Esophagus (tissue), 2 donors: ENCODE results near the gene RIPPLY3. TPM values are rescaled to one million over a fixed set of nuclear protein-coding genes. Genes with fewer than 3 reads are reported as not detected.
"Not testable (repeated sequence)": the region's sequence is repeated elsewhere in the genome, so short reads cannot be mapped to it uniquely, and the experiment has no call there.

Experiments used
- H3K27ac ChIP-seq, 2 donors: one replicate each; pipeline ENCODE4 v1.5.1; 2013; ENCODE audit warnings: low read depth in 2 of 2, mild to moderate bottlenecking in 2 of 2, inconsistent platforms in 1 of 2, low read length in 1 of 2, moderate library complexity in 1 of 2
- H3K27me3 ChIP-seq, 2 donors: one replicate each; pipeline ENCODE4 v1.6.1; 2013; ENCODE audit warnings: low read length in 2 of 2, control low read depth in 1 of 2, mild to moderate bottlenecking in 1 of 2; ENCODE audit not compliant: insufficient read depth in 2 of 2, control insufficient read depth in 1 of 2
- H3K36me3 ChIP-seq, 2 donors: one replicate each; pipeline ENCODE4 v1.6.1; 2013; ENCODE audit warnings: low read length in 1 of 2; ENCODE audit not compliant: control insufficient read depth in 2 of 2, insufficient read depth in 2 of 2
- H3K4me1 ChIP-seq, 2 donors: one replicate each; pipeline ENCODE4 v1.6.1; 2013; ENCODE audit warnings: low read length in 1 of 2; ENCODE audit not compliant: control insufficient read depth in 2 of 2, insufficient read depth in 2 of 2
- H3K4me3 ChIP-seq, 2 donors: one replicate each; pipeline ENCODE4 v1.5.1; 2013; ENCODE audit warnings: low read length in 2 of 2, mild to moderate bottlenecking in 2 of 2, low read depth in 1 of 2, moderate library complexity in 1 of 2
- H3K9me3 ChIP-seq, 2 donors: one replicate each; pipeline ENCODE4 v1.6.1; 2013; ENCODE audit warnings: mild to moderate bottlenecking in 2 of 2, low read depth in 1 of 2, low read length in 1 of 2, moderate library complexity in 1 of 2; ENCODE audit not compliant: control insufficient read depth in 2 of 2, insufficient read depth in 1 of 2
- WGBS, 2 donors: extraction: QIAGEN DNeasy Blood & Tissue Kit; methylation state at CpG; one replicate each; pipeline ENCODE4 v1.1.7; 2013; 5-methylcytosine and 5-hydroxymethylcytosine counted together
- polyA plus RNA-seq, 2 donors: library from polyadenylated mRNA; stranded (reverse); fragments of 200-250 nt; gene quantifications; one replicate each; pipeline ENCODE4 v1.2.3, GENCODE V29; 2013
- donor health status: healthy with polysubstance abuse.
- donor health status: Bipolar disorder and iron deficiency.

The RIPPLY3 gene
- polyA plus RNA-seq, 2 donors: 0.49 to 1.0 TPM

DNA sequence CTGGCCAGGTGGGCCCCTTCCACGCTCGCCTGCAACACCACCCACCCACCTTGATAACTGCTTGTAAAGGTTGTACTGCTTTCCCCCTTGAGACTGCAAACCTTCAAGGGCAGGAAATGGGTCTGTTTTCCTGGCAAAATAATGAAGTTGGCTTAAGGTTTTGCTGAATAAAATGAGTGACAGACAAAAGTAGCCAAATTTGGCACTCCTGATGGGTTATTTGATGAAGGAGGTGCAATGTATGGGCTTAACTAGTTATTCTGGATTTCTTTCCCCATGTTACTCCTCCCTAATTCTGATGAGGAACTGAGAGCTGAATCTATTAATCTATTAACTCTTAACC is 25.5 kb upstream of the RIPPLY3 start:
- Histone ChIP-seq H3K27me3 (no peaks in the 10 kb centered on the region), H3K36me3 (no peaks in the 10 kb centered on the region), H3K9me3 (no peaks in the 10 kb centered on the region), H3K4me1 (peaks cover 3 to 14% of the 10 kb centered on the region in 2 donors), H3K27ac (peak overlapping the region in 1 of 2 donors; percentile 28), H3K4me3 (peak overlapping the region; percentile 38 to 59)
- WGBS, 2 donors: 16 to 31% methylated on average over 2 of the region's 2 CpGs

GRCh38 chr21:36981977-36982700 is 24.4 kb upstream of the RIPPLY3 start:
- 59 to 63% methylated on average over 6 of the region's 6 CpGs for WGBS, 2 donors

DNA sequence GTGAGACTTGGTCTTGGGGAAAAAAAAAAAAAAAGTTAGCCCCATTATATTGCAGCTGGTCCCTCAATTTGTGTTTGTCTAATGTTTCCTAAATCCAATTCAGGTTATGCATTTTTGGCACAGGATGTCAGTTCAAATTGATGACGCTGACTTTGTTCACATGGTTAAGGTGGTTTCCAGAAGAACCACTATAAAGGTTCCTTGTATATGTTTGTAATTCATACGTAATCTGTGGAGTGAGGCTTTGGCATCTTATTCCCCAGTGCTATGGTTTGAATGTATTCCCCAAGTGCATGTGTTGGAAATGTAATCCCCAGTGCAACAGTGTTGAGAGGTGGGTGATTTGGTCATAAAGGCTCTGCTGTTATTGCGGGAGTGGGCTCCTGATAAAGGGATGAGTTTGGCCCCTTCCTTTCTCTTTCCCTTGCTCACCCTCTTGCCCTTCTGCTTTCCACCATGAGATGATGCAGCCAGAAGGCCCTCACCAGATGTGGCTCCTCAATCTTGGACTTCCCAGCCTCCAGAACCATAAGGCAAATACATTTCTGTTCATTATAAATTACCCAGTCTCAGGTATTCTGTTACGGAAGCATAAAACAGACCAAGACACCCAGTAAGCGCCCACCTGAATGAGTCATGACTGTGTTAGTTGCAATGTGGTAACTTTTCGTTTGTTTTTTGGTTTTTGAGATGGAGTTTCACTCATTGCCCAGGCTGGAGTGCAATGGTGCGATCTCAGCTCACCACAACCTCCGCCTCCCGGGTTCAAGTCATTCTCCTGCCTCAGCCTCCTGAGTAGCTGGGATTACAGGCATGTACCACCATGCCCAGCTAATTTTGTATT is 20.5 kb upstream of the RIPPLY3 start:
- 71 to 75% methylated on average over 9 of the region's 9 CpGs for WGBS, 2 donors
- Histone ChIP-seq H3K36me3 (no peaks in the 10 kb centered on the region), H3K27me3 (no peaks in the 10 kb centered on the region), H3K9me3 (no peaks in the 10 kb centered on the region), H3K4me1 (peaks cover 0 to 5% of the 10 kb centered on the region in 2 donors), H3K27ac (no peak overlapping the region), H3K4me3 (no peak overlapping the region)

More at GRCh38 chr21:36981977-36982700, 24.4 kb upstream of the RIPPLY3 start:
- Histone ChIP-seq H3K4me1 (peaks cover 3 to 14% of the 10 kb centered on the region in 2 donors), H3K27ac (no peak overlapping the region), H3K4me3 (no peak overlapping the region), H3K27me3 (no peaks in the 10 kb centered on the region), H3K9me3 (no peaks in the 10 kb centered on the region), H3K36me3 (no peaks in the 10 kb centered on the region)

DNA sequence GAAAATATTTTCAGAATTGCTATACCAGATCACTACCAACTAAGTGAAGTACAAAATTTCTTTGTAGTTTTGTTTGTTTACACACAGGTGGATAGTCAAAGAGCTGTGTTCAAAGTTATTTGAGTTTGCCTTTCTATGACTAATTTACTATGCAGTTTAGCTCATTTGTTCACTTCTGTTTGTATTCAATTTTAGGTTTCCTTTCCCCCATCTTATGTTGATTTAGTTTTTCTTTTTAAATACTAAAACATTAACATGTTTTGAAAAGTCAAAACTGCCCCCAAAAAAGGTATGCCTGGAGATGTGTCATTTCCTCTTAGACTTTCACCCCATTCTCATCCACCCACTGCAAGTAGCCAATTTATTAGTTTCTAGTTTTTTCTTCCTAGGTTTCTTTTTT is 18.7 kb upstream of the RIPPLY3 start:
- no peaks in the 10 kb centered on the region for H3K9me3 ChIP-seq
- H3K4me3 ChIP-seq: no peak overlapping the region
- H3K27me3 ChIP-seq: no peaks in the 10 kb centered on the region
- peaks cover 0 to 5% of the 10 kb centered on the region in 2 donors for H3K4me1 ChIP-seq
- no peak overlapping the region for H3K27ac ChIP-seq
- no peaks in the 10 kb centered on the region for H3K36me3 ChIP-seq

- 79 to 82% methylated on average over 4 of the region's 4 CpGs for WGBS, 2 donors
- H3K4me3 ChIP-seq: no peak overlapping the region
- H3K4me1 ChIP-seq: peaks cover 0 to 5% of the 10 kb centered on the region in 2 donors
- H3K9me3 ChIP-seq: no peaks in the 10 kb centered on the region
- no peaks in the 10 kb centered on the region for H3K27me3 ChIP-seq
- no peaks in the 10 kb centered on the region for H3K36me3 ChIP-seq
- no peak overlapping the region for H3K27ac ChIP-seq
Observed at GRCh38 chr21:36988536-36988935, 18.0 kb upstream of the RIPPLY3 start.

DNA sequence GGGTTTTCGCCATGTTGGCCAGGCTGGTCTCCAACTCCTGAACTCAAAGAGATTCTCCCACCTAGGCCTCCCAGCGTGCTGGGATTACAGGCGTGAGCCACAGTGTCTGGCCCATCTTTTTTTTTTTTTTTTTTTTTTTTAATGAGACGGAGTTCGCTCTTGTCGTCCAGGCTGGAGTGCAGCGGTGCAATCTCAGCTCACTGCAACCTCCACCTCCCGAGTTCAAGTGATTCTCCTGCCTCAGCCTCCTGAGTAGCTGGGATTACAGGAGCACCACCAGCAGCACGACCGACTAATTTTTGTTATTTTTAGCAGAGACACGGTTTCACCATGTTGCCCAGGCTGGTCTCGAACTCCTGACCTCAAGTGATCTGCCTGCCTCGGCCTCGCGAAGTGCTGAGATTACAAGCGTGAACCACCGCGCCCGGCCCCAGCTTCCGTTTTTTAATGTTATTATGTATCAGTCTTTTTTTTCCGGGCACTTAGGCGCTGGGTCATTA is 17.3 kb upstream of the RIPPLY3 start:
- H3K4me3 ChIP-seq: peak overlapping the region; percentile 58 to 63
- not testable (repeated sequence) for H3K4me1 ChIP-seq, H3K9me3 ChIP-seq, H3K36me3 ChIP-seq, H3K27me3 ChIP-seq
- WGBS, 2 donors: 37 to 40% methylated on average over 22 of the region's 22 CpGs
- H3K27ac ChIP-seq: peak overlapping the region; percentile 94 to 95

GRCh38 chr21:36989699-36990507 is 16.6 kb upstream of the RIPPLY3 start:
- WGBS, 2 donors: 2 to 3% methylated on average over 65 to 97 of the region's 97 CpGs
- peaks cover 0 to 5% of the 10 kb centered on the region in 2 donors for H3K4me1 ChIP-seq
- H3K4me3 ChIP-seq: peak overlapping the region; percentile 58 to 63
- no peaks in the 10 kb centered on the region for H3K9me3 ChIP-seq
- H3K27ac ChIP-seq: peak overlapping the region; percentile 94 to 95
- H3K36me3 ChIP-seq: no peaks in the 10 kb centered on the region
- no peaks in the 10 kb centered on the region for H3K27me3 ChIP-seq

GRCh38 chr21:36990508-36991205 is 15.8 kb upstream of the RIPPLY3 start:
- no peaks in the 10 kb centered on the region for H3K9me3 ChIP-seq
- peak overlapping the region; percentile 94 to 95 for H3K27ac ChIP-seq
- 56 to 57% methylated on average over 21 of the region's 21 CpGs for WGBS, 2 donors
- H3K27me3 ChIP-seq: no peaks in the 10 kb centered on the region
- H3K36me3 ChIP-seq: no peaks in the 10 kb centered on the region
- peaks cover 0 to 5% of the 10 kb centered on the region in 2 donors for H3K4me1 ChIP-seq
- peak overlapping the region; percentile 58 to 63 for H3K4me3 ChIP-seq

GRCh38 chr21:36992671-36993070 is 13.8 kb upstream of the RIPPLY3 start:
- Histone ChIP-seq H3K9me3 (no peaks in the 10 kb centered on the region), H3K4me1 (peaks cover 0 to 5% of the 10 kb centered on the region in 2 donors), H3K36me3 (no peaks in the 10 kb centered on the region), H3K27me3 (no peaks in the 10 kb centered on the region), H3K27ac (no peak overlapping the region), H3K4me3 (no peak overlapping the region)
- WGBS, 2 donors: 65 to 67% methylated on average over 7 of the region's 7 CpGs
